Neural cell (in vitro differentiated cells): ENCODE data around the gene XG. TPM values are rescaled to one million over a fixed set of nuclear protein-coding genes. Genes with fewer than 3 reads are reported as not detected.

Experiments
- H2AFZ ChIP-seq: fragments of 200-600, 300-800 bp; sonication (generic), shearing (Covaris generic); 2 replicates; pipeline ENCODE4 v1.6.0; 2014; ENCODE audit warnings: low read depth, mild to moderate bottlenecking, antibody characterized with exemption, low read length, moderate library complexity
- H3F3A ChIP-seq: fragments of 200-600 bp; shearing (Covaris generic); 2 replicates; pipeline ENCODE4 v1.6.1; 2016; ENCODE audit warnings: mild to moderate bottlenecking, moderate library complexity, mixed read lengths, antibody characterized with exemption, low read length; ENCODE audit not compliant: insufficient read depth, poor library complexity, severe bottlenecking
- H3K27ac ChIP-seq: fragments of 200-600, 300-800 bp; sonication (generic), shearing (Covaris generic); 2 replicates; pipeline ENCODE4 v1.5.1; 2014; ENCODE audit warnings: mild to moderate bottlenecking, low read length, moderate library complexity
- H3K27me3 ChIP-seq: fragments of 300-800, 200-600 bp; sonication (generic), shearing (Covaris generic); 2 replicates; pipeline ENCODE4 v1.6.0; 2014; ENCODE audit warnings: mild to moderate bottlenecking, low read depth, low read length, moderate library complexity; ENCODE audit not compliant: insufficient read depth
- H3K36me3 ChIP-seq: fragments of 300-800, 200-600 bp; sonication (generic), shearing (Covaris generic); 2 replicates; pipeline ENCODE4 v1.5.1; 2014; ENCODE audit warnings: mild to moderate bottlenecking, antibody characterized with exemption, low read length, moderate library complexity; ENCODE audit not compliant: insufficient read depth
- H3K4me2 ChIP-seq: fragments of 300-800, 200-600 bp; sonication (generic), shearing (Covaris generic); 2 replicates; pipeline ENCODE4 v1.6.0; 2014; ENCODE audit warnings: mild to moderate bottlenecking, low read length
- H3K4me3 ChIP-seq: fragments of 300-800, 200-600 bp; sonication (generic), shearing (Covaris generic); 2 replicates; pipeline ENCODE4 v1.5.1; 2014; ENCODE audit warnings: mild to moderate bottlenecking, low read length, moderate library complexity
- H3K79me2 ChIP-seq: fragments of 200-600 bp; shearing (Covaris generic); replicated peaks from 2 replicates; pipeline ENCODE4 v1.6.0; 2014; ENCODE audit warnings: mild to moderate bottlenecking, low read length, moderate library complexity; ENCODE audit not compliant: insufficient read depth
- H3K9ac ChIP-seq: fragments of 300-800, 200-600 bp; sonication (generic), shearing (Covaris generic); 2 replicates; pipeline ENCODE4 v1.6.1; 2016; ENCODE audit warnings: mild to moderate bottlenecking, low read length, mixed read lengths
- H3K9me2 ChIP-seq: fragments of 200-600 bp; shearing (Covaris generic); 2 replicates; pipeline ENCODE4 v1.6.1; 2016; ENCODE audit warnings: mild to moderate bottlenecking, low read length, mixed read lengths; ENCODE audit not compliant: insufficient read depth
- H3K9me3 ChIP-seq: fragments of 200-600, 300-800 bp; sonication (generic), shearing (Covaris generic); 2 replicates; pipeline ENCODE4 v1.6.1; 2016; ENCODE audit warnings: mild to moderate bottlenecking, mixed run types, low read length, moderate library complexity, mixed read lengths
- H4K20me1 ChIP-seq: fragments of 200-600 bp; shearing (Covaris generic); 2 replicates; pipeline ENCODE4 v1.6.1; 2016; ENCODE audit warnings: mild to moderate bottlenecking, mixed run types; ENCODE audit not compliant: insufficient read depth
- CTCF ChIP-seq: fragments of 450-650 bp; IDR thresholded peaks from 2 replicates; pipeline ENCODE4 v1.5.1; 2014; ENCODE audit warnings: antibody characterized with exemption, mild to moderate bottlenecking, moderate library complexity; ENCODE audit not compliant: poor library complexity, severe bottlenecking
- EP300 ChIP-seq: fragments of 450-650 bp; conservative IDR thresholded peaks from 2 replicates; pipeline ENCODE4 v1.6.1; 2014; ENCODE audit warnings: antibody characterized with exemption, mild to moderate bottlenecking, moderate library complexity; ENCODE audit not compliant: poor library complexity, severe bottlenecking
- EZH2 ChIP-seq: fragments of 200-600, 300-800 bp; shearing (Covaris generic), sonication (generic); IDR thresholded peaks from 2 replicates; pipeline ENCODE4 v1.6.1; 2014; ENCODE audit warnings: antibody characterized with exemption, low read length, borderline replicate concordance, mild to moderate bottlenecking; ENCODE audit not compliant: insufficient read depth, poor library complexity, severe bottlenecking
- REST ChIP-seq: IDR thresholded peaks from 2 replicates; pipeline ENCODE4 v1.6.1; 2012; ENCODE audit warnings: borderline replicate concordance
- SMC3 ChIP-seq: fragments of 450-650 bp; conservative IDR thresholded peaks from 2 replicates; pipeline ENCODE4 v1.6.1; 2014; ENCODE audit warnings: antibody characterized with exemption, mild to moderate bottlenecking, moderate library complexity; ENCODE audit not compliant: poor library complexity
- TAF1 ChIP-seq: IDR thresholded peaks from 2 replicates; pipeline ENCODE4 v1.6.1; 2012; ENCODE audit warnings: low read depth
- polyA plus RNA-seq: library from polyadenylated mRNA; depleted of rRNA; stranded (reverse); fragments of >200 nt; gene quantifications from 2 replicates; pipeline ENCODE4 v1.2.3, GENCODE V29; 2014

XG gene
- polyA plus RNA-seq, 1 donor from 2014 or later: 0.37 TPM

GRCh38 chrX:2781226-2781571 is 29.4 kb downstream of the XG start:
- Histone ChIP-seq H4K20me1 (no peaks in the 10 kb centered on the region), H3F3A (no peaks in the 10 kb centered on the region), H3K79me2 (no peaks in the 10 kb centered on the region), H3K9me2 (no peaks in the 10 kb centered on the region), H3K4me2 (no peak overlapping the region), H3K9me3 (no peaks in the 10 kb centered on the region), H3K36me3 (no peaks in the 10 kb centered on the region), H3K27ac (no peak overlapping the region), H2AFZ (no peak overlapping the region), H3K9ac (no peak overlapping the region), H3K4me3 (no peak overlapping the region), H3K27me3 (no peaks in the 10 kb centered on the region)
- TF ChIP-seq EZH2 (no peak), REST (no peak), EP300 (no peak), SMC3 (no peak), TAF1 (no peak)

- Histone ChIP-seq H3K27me3 (no peaks in the 10 kb centered on the region), H3K36me3 (no peaks in the 10 kb centered on the region), H3K9me2 (no peaks in the 10 kb centered on the region), H3K9ac (no peak overlapping the region), H3F3A (no peaks in the 10 kb centered on the region), H3K9me3 (no peaks in the 10 kb centered on the region), H3K4me3 (no peak overlapping the region), H3K4me2 (no peak overlapping the region), H3K79me2 (no peaks in the 10 kb centered on the region), H4K20me1 (no peaks in the 10 kb centered on the region), H3K27ac (no peak overlapping the region), H2AFZ (no peak overlapping the region)
- TF ChIP-seq TAF1 (no peak), CTCF (no peak), REST (no peak)
These were observed 29.9 kb downstream of the XG start for GRCh38 chrX:2781698-2782097.
